ENCODE measurements around the gene ZSCAN21. TPM values are rescaled to one million over a fixed set of nuclear protein-coding genes. Genes with fewer than 3 reads are reported as not detected.

ZSCAN21 gene
- total and polyA plus RNA-seq, 10 of the 15 experiments (the other 5 are each of a cell fraction or from before 2014, with no cell fraction given) = 1.9 to 9.6 (median 7.1) TPM

GRCh38 chr7:100091411-100092181 is 42.0 kb downstream of the ZSCAN21 start (continued):
- no peak for TF ChIP-seq ZBTB4 (CRISPR knock-in tag; IDR thresholded peaks at IDR 0.05)
- peak; percentile 21; the same call in 1 of the 3 replicates for TF ChIP-seq POU2F2 (IDR thresholded peaks at IDR 0.05; ENCODE audit: borderline replicate concordance, low read depth, low read length)

GRCh38 chr7:100093054-100093453 is 43.5 kb downstream of the ZSCAN21 start:
- SMC1A ChIA-PET (ENCODE audit: uncharacterized antibody, unreplicated experiment) = no interaction called here
- peaks cover 3% of the 10 kb centered on the region; the same call in 1 of the 2 replicates for H4K20me1 ChIP-seq (ENCODE audit: control insufficient read depth, insufficient read depth)
- RAD21 ChIA-PET (ENCODE audit: unreplicated experiment) = no interaction called here
- FAIRE-seq = no peak
- in situ Hi-C loops (cut with MboI) = no loop called here
- peaks cover 41 to 53% of the 10 kb centered on the region in 2 experiments for H3K36me3 ChIP-seq (ENCODE audit: control insufficient read depth in 2 of 2, insufficient read depth in 2 of 2, low read length in 1 of 2)
- no peak overlapping the region for H3K4me2 ChIP-seq (ENCODE audit: control insufficient read depth, insufficient read depth)
- POLR2A ChIA-PET = no interaction called here
- no peak for DNase-seq (ENCODE audit: low read depth, low spot score)
- H3K4me3 ChIP-seq = no peak overlapping the region
- intact Hi-C loops (cut with micrococcal nuclease; ENCODE audit: unreplicated experiment) = no loop called here
- H3K79me2 ChIP-seq (ENCODE audit: control insufficient read depth, insufficient read depth, low read length) = peaks cover 10% of the 10 kb centered on the region
- CTCF ChIA-PET = no interaction called here
- H3K4me1 ChIP-seq (ENCODE audit: control insufficient read depth, insufficient read depth, low read length) = peaks cover 5% of the 10 kb centered on the region
- WGBS (ENCODE audit: insufficient coverage, insufficient replicate concordance, low lambda C conversion rate, missing lambda C conversion rate) = 71% methylated on average over 8 of the region's 8 CpGs
- no peak overlapping the region for H3K9ac ChIP-seq (ENCODE audit: control insufficient read depth, insufficient read depth, low read length)
- TSS peak; percentile 50 for BruUV-seq (replicated peaks)
- no peaks in the 10 kb centered on the region for H3K9me3 ChIP-seq (replicated peaks; ENCODE audit: control insufficient read depth, insufficient read depth, low read length)
- no peak for ATAC-seq
- no peak overlapping the region for H3K27ac ChIP-seq (ENCODE audit: control insufficient read depth, insufficient read depth)
- H3K27me3 ChIP-seq (replicated peaks in 1 of 2; ENCODE audit: control insufficient read depth in 2 of 2, insufficient read depth in 2 of 2, low read length in 1 of 2) = no peaks in the 10 kb centered on the region
- no peak overlapping the region for H2AFZ ChIP-seq (ENCODE audit: control insufficient read depth, low read depth, low read length)
- no peak for TF ChIP-seq SMC3 (IDR thresholded peaks at IDR 0.05; ENCODE audit: borderline replicate concordance, low read length)
- TF ChIP-seq MEF2A (IDR thresholded peaks at IDR 0.05; ENCODE audit: insufficient read depth, low read depth, low read length) = no peak
- TF ChIP-seq POLR2AphosphoS5 (IDR thresholded peaks at IDR 0.05; ENCODE audit: low read length) = no peak
- no peak for TF ChIP-seq RCOR1 (conservative IDR thresholded peaks at IDR 0.05; ENCODE audit: low read depth, low read length)
- no peak for TF ChIP-seq CTCF (IDR thresholded peaks at IDR 0.05 in 2 of 3, conservative IDR thresholded peaks at IDR 0.05 in 1 of 3; ENCODE audit: control insufficient read depth in 2 of 3, extremely low read depth in 1 of 3, insufficient read depth in 1 of 3, low read depth in 3 of 3, low read length in 3 of 3)
- no peak for TF ChIP-seq SKIL (IDR thresholded peaks at IDR 0.05; ENCODE audit: low read depth, poor library complexity, severe bottlenecking)
- no peak for TF ChIP-seq ATF7 (IDR thresholded peaks at IDR 0.05; ENCODE audit: low read depth)
- no peak for TF ChIP-seq TCF7 (IDR thresholded peaks at IDR 0.05; ENCODE audit: borderline replicate concordance)

All from GM12878 (cell line).